NCI-H2107 treated with DMSO at 0.1 percent for 48 hours (cell line): ENCODE measurements around the gene ACKR1.

ENCODE experiments used
- DNase-seq: peaks from one replicate; lab custom pipeline; 2025; ENCODE audit not compliant: unreplicated experiment; lab: John Stamatoyannopoulos, UW

The ACKR1 gene

DNA sequence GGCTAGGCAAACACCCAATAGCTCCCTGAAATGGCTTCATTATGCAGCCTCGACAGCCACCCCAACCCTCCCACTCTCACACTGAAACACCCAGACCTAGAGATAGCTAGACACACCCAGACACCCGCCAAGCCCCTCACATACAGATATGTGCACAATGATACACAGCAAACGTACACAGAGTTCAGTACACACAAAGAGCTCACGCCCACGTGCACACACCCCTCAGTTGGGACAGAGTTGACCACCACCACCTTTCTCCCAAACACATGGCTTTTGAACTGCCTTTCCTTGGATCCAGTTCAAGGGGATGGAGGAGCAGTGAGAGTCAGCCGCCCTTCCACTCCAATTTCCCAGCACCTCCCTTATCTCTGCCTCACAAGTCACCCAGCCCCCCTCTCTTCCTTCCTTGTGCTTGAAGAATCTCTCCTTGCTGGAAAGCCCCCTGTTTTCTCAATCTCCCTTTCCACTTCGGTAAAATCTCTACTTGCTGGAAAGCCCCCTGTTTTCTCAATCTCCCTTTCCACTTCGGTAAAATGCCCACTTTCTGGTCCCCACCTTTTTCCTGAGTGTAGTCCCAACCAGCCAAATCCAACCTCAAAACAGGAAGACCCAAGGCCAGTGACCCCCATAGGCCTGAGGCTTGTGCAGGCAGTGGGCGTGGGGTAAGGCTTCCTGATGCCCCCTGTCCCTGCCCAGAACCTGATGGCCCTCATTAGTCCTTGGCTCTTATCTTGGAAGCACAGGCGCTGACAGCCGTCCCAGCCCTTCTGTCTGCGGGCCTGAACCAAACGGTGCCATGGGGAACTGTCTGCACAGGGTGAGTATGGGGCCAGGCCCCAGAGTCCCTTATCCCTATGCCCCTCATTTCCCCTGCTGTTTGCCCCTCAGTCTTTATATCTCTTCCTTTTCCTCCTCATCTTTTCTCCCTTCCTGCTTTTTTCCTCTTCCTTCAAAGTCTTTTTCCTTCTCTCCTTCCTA is at the start of gene ACKR1:
TSS of gene ACKR1 (plus strand) at position 715 of the 981 bp plus-strand sequence. CDS start at position 800, 85 bp downstream.
- no peak for DNase-seq

GRCh38 chr1:159161001-159161718 is 43.5 kb upstream of the ACKR1 start:
- peak; percentile 59 for DNase-seq

- no peak for DNase-seq
These were observed 43.0 kb upstream of the ACKR1 start for GRCh38 chr1:159161719-159162026.

DNA sequence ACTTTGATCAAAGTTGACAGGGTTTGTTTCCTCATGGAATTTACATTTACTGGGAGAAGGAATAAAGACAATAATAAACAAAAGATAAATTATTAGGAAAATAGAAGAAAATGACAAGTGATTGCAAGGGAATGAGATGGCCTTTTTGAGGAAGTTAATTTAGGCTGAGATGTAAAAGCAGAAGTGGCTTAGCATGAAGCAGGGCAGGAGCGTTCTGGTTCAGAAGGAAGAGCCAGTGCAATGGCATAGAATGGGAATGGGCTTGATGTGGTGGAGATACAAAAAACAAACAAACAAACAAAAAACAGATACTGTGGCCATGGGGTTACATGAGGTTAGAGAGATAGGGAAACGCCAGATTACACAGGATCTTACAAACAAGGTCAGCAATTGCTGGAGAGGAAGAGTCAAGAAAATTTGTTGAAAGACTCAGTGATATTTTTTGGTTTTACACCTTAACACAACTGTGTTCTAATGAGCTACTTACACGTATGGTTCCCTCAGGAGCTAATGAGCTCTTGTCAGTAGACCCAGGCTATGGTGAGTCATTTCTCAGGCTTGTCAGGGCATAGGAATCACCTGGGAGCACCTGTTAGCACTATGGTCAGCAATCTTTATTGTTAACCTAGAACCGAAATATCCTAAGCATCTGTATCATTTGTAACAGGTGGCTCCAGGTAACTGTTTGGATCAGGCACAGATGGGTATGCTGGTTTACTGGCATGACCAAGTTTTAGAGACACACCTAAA is 42.0 kb upstream of the ACKR1 start:
- no peak for DNase-seq

- DNase-seq = no peak
These were observed 41.0 kb upstream of the ACKR1 start for GRCh38 chr1:159163614-159164228.

GRCh38 chr1:159168043-159168442 is 36.6 kb upstream of the ACKR1 start:
- no peak for DNase-seq

DNA sequence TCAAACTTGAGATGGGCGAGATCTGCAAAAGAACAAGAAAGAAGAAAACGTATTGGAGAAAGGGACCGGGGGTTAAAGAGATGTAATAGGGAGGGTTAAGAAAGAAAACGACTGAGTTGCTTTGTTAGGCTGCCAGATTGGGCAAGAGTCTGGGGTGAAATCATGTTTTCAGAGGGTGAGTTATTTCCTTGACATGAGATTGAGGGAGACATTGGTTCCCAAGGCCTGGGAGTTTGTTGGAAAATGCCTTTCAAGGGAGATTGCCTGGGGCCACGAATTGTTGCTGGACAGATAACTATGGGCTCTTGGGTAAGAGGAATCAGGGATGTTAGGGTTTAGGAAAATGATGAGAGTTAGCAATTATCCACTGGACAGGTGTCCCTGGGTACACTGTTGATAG is 34.0 kb upstream of the ACKR1 start:
- no peak for DNase-seq

DNA sequence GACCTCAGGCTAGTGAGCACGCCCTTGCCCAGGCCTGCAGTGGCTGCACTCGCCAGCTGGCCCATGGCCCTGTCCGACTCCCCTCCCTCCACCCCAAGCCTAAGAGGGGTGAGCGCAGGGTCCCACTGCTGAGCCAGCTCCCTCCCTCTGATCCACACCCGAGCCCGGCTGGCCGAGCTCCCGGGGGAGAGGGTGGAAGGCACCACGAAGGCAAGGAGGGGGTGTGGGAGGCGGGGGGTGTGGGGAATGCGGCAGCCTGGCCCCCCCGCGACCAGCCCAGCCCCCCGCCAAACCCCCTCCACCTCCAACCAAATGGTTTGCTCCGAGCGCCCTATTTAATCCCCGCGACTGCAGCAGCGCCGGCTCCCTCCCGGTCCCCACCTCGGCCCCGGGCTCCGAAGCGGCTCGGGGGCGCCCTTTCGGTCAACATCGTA is 33.4 kb upstream of the ACKR1 start, which contains the start of gene CADM3:
TSS of gene CADM3 (plus strand) at position 362 of the 434 bp plus-strand sequence. CDS start 151 bp downstream, outside the sequence.
- DNase-seq = no peak

DNA sequence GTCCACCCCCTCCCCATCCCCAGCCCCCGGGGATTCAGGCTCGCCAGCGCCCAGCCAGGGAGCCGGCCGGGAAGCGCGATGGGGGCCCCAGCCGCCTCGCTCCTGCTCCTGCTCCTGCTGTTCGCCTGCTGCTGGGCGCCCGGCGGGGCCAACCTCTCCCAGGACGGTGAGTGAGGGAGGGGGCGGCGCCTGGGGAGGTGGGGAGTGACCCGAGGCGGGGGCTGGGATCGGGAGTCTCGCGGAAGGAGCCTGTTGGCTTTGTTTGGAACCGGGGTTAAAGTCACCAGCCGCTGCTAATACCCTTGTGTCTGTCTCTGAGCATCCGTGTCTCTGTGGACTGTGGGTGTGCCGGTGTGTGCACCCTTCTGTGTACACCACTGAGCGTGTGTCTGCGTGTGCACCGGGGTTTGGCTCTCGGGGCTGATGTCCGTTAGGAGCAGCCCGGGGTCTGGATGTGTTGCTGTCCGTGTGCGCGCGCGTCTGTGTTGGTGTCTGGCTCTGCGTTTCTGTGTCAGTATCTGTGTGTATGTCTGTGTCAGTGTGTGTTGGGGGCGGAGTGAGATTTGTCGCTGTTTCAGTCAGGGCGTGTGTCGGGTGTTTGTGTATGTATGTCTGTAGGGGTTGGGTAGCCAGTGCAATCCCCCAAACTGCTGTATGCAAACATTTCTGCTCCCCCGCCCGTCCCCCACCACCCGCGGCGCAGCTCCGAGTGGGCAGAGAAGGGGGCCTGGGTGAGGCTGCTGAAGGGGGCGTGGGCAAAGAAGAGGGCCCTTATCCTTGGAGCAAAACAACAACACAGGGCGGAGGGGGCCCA is 32.8 kb upstream of the ACKR1 start:
- DNase-seq = no peak

- no peak for DNase-seq
These were observed 31.9 kb upstream of the ACKR1 start for GRCh38 chr1:159172614-159173291.

GRCh38 chr1:159173320-159173719 is 31.4 kb upstream of the ACKR1 start:
- DNase-seq = no peak

DNA sequence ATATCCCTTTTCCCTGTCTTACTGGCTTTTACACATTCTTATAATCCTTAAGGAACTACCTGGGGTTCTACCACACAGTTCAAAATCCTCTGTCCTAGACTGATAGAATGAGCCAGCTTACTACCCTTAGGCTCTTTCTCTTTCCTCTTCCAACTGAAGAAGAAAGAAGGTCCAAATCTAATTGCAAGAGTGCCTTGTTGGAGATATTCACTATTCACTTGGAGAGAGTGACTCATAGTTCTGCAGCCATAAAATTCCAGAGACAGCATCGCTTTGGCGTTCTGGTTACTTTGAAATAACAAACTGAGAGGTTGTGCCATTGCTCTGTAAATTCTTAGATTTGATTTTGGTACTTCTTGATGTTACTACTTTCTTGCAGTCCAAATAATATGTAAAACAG is 29.1 kb upstream of the ACKR1 start:
- no peak for DNase-seq

DNA sequence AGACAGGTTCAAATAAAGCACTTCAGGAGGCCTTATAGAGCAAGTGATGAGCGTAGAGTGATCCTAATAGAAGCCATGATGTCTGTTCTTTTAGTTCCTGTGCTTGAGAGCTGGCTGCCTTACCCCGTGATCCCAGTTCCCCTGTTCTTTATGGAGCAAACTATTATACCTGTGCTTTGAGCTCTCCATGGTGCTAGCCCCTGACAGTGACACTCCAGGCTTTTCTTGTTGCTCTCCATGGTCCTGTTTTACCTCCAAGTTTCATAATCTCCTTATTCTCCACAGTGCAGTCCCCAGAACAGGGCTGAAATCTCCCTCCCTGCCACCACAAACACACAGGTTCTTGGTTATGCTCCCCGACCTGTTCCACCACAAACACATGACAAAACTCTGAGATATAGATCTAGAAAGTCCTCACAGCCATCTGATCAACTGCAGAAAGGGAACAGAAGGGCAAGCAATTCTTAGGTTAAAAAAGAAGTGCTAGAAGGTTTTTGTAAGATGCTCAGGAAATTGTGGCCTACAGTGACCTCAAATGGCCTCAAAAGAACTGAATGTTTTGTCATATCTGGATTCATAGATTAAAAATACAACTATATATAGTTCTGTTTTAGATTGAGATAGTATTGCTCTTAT is 27.3 kb upstream of the ACKR1 start:
- DNase-seq = no peak

DNA sequence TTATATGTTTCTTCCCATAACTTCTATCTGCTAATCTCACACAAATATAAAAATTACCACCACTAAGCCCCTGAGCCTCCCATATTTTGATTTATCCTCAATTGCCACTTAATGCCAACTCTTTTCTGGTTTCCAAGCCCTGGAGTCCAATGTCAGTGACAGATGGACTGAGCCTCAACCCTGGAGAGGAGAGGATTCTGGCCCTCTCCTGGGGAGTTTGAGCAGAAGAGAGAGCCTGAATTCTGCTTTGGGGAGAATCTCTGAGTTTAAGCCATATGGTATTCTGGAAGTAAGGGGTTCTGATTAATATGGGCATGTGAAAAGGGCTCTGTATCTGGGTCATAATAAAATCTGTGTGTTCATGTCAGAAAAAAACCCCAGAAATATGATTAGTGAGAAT is 24.8 kb upstream of the ACKR1 start:
- no peak for DNase-seq

GRCh38 chr1:159180516-159180915 is 24.2 kb upstream of the ACKR1 start:
- no peak for DNase-seq

GRCh38 chr1:159181328-159182024 is 23.2 kb upstream of the ACKR1 start:
- no peak for DNase-seq

GRCh38 chr1:159184201-159184600 is 20.5 kb upstream of the ACKR1 start:
- no peak for DNase-seq

DNA sequence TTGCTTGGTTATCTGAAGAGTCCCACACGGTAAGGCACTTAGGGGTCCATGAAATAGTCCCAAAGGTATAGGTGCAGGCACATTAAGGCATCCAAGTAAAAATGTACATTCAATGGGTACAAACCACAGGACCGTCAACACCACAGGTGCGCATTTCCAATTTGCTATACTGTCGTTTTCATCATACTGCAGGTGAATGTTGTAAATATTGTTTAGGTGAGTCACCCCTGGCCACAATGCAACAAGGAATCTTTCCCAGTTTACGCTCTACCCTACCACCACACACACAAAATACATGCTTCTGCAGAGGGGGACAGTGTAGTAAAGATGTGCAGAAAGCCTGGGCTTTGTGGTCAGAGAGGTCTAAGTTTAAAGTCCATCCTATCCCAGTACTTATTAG is 19.6 kb upstream of the ACKR1 start:
- DNase-seq = no peak
